ENCODE results near the gene TMEM217.

TMEM217 gene

DNA sequence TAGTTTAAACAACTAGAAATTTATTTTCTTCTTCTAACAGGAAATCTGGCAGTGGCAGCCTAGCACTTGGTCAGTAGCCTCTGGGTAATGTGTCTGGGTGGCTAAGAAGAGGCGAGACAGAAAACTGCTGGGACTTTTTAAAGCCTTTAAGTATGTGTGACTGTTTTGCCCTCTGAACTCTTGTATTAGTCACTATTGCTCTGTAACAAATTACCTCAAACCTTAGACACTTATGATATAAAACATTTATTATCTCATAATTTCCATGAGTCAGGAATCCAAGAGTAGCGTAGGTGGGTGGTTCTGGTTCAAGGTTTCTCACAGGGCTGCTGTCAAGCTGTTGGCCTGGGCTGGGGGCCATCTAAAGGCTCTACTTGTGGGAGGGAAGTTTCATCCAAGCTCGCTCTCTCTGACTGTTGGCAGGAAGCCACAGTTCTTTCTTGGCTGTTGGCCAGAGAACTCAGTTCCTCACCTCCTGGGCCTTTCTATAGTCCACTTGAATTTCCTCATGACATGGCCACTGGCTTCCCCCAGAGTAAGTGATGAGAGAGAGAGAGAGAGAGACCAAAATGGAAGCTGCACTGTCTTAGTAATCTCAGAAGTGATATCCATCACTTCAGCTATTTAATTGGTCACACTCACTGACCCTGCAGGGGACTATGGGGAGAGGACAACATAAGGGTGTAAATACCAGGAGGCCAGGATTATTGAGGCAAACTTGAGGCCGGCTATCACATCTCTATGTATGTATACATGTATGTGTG is 17.8 kb downstream of the TMEM217 start:
- Histone ChIP-seq H3K23ac (ENCODE audit: low read length in 2 of 2) (no peak overlapping the region), H3K4me2 (ENCODE audit: low read length, poor library complexity, severe bottlenecking) (no peak overlapping the region), H3K9ac (ENCODE audit: low read length) (peak overlapping the region; percentile 89), H3K4ac (ENCODE audit: low read depth in 1 of 2, low read length in 2 of 2) (no peak overlapping the region), H2AFZ (ENCODE audit: low read depth, low read length) (no peak overlapping the region), H4K8ac (ENCODE audit: low read length) (peak overlapping the region; percentile 69), H3K18ac (ENCODE audit: low read depth in 1 of 2, low read length in 2 of 2) (peak overlapping the region; percentile 37 to 75), H2AK5ac (ENCODE audit: low read length, severe bottlenecking) (no peak overlapping the region), H2BK12ac (ENCODE audit: low read length in 2 of 2) (peak overlapping the region; percentile 80 to 90), H3K36me3 (ENCODE audit: control insufficient read depth in 1 of 2, insufficient read depth in 2 of 2, low read depth in 1 of 2, low read length in 2 of 2) (no peaks in the 10 kb centered on the region), H4K91ac (ENCODE audit: low read length) (no peak overlapping the region), H2BK5ac (ENCODE audit: low read depth, low read length, poor library complexity, severe bottlenecking) (peak overlapping the region; percentile 47), H2BK120ac (ENCODE audit: low read depth, low read length) (no peak overlapping the region), H3K9me3 (ENCODE audit: control insufficient read depth, low read length) (no peaks in the 10 kb centered on the region), H3K14ac (ENCODE audit: low read length in 2 of 2) (no peak overlapping the region), H3K79me1 (replicated peaks; ENCODE audit: low read length, poor library complexity, severe bottlenecking) (no peaks in the 10 kb centered on the region), H3K27me3 (ENCODE audit: control insufficient read depth in 1 of 2, insufficient read depth in 1 of 2, low read length in 2 of 2) (no peaks in the 10 kb centered on the region), H3K4me3 (ENCODE audit: insufficient read depth in 1 of 2, low read depth in 1 of 2, low read length in 2 of 2) (peak overlapping the region in 1 of 2 experiments; percentile 50), H3K4me1 (ENCODE audit: control insufficient read depth, insufficient read depth, low read depth, low read length) (peaks cover 13% of the 10 kb centered on the region), H2BK15ac (ENCODE audit: low read depth, poor library complexity, severe bottlenecking) (peak overlapping the region; percentile 85), H3K27ac (ENCODE audit: low read length, poor library complexity, severe bottlenecking) (peak overlapping the region; percentile 82)
- 3% methylated on average over 2 of the region's 4 CpGs for WGBS
- DNase-seq: peak; percentile 99

DNA sequence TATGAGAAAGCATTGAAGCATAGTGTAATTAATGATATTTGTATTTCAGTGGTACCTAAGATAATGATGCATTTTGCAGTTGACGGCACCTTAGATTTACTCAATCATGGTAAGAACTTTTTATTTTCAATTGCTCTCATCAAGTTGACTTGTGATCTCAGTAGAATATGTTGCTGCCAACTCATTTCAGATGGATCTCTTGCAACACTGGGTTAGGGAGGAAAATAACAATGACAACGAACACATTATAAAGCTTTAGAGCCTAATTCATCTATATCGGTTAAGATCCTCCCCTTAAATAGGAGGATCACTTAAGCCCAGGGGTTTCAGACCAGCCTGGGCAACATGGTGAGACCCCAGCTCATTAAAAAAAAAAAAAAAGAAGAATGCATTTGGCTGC is 18.4 kb downstream of the TMEM217 start:
- Histone ChIP-seq H3K27ac (ENCODE audit: low read length, poor library complexity, severe bottlenecking) (peak overlapping the region; percentile 82), H4K8ac (ENCODE audit: low read length) (no peak overlapping the region), H3K4ac (ENCODE audit: low read depth in 1 of 2, low read length in 2 of 2) (no peak overlapping the region)

DNA sequence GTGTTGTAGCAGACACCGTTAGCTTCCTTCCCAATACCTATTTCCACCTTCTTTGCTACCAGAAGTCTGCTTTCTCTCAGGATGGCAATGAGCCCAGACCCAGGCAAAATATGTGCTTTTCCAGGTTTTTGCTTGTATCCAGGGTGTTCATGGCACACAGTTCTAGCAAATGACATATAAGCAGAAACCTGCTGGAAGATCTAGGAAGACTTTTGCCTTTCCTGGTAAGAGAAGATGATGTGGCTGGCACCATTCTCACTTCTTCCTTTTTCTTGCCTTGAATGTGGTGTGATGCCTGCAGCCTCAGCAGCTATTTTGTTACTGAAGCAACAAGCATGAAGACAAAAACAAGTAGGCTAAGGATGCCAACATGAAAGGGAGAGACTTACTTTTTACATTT is 19.6 kb downstream of the TMEM217 start:
- H3K4me1 ChIP-seq (ENCODE audit: control insufficient read depth, insufficient read depth, low read depth, low read length): peaks cover 8% of the 10 kb centered on the region
- H3K79me1 ChIP-seq (replicated peaks; ENCODE audit: low read length, poor library complexity, severe bottlenecking): no peaks in the 10 kb centered on the region
- H2BK120ac ChIP-seq (ENCODE audit: low read depth, low read length): peak overlapping the region; percentile 6
- no peak overlapping the region for H3K4me2 ChIP-seq (ENCODE audit: low read length, poor library complexity, severe bottlenecking)
- peak overlapping the region; percentile 89 for H3K9ac ChIP-seq (ENCODE audit: low read length)
- WGBS: 100% methylated on average over 1 of the region's 1 CpG
- H2BK5ac ChIP-seq (ENCODE audit: low read depth, low read length, poor library complexity, severe bottlenecking): no peak overlapping the region
- no peak overlapping the region for H2AFZ ChIP-seq (ENCODE audit: low read depth, low read length)
- no peaks in the 10 kb centered on the region for H3K9me3 ChIP-seq (ENCODE audit: control insufficient read depth, low read length)
- H2BK12ac ChIP-seq (ENCODE audit: low read length in 2 of 2): peak overlapping the region in 1 of 2 experiments; percentile 73
- H3K4ac ChIP-seq (ENCODE audit: low read depth in 1 of 2, low read length in 2 of 2): peak overlapping the region in 1 of 2 experiments; percentile 67
- no peaks in the 10 kb centered on the region for H3K27me3 ChIP-seq (ENCODE audit: control insufficient read depth in 1 of 2, insufficient read depth in 1 of 2, low read length in 2 of 2)
- H3K4me3 ChIP-seq (ENCODE audit: insufficient read depth in 1 of 2, low read depth in 1 of 2, low read length in 2 of 2): no peak overlapping the region
- no peak overlapping the region for H3K23ac ChIP-seq (ENCODE audit: low read length in 2 of 2)
- no peak overlapping the region for H2BK15ac ChIP-seq (ENCODE audit: low read depth, poor library complexity, severe bottlenecking)
- no peak overlapping the region for H4K91ac ChIP-seq (ENCODE audit: low read length)
- peak overlapping the region in 1 of 2 experiments; percentile 46 for H3K18ac ChIP-seq (ENCODE audit: low read depth in 1 of 2, low read length in 2 of 2)
- H3K27ac ChIP-seq (ENCODE audit: low read length, poor library complexity, severe bottlenecking): peak overlapping the region; percentile 45
- no peak overlapping the region for H4K8ac ChIP-seq (ENCODE audit: low read length)
- peak overlapping the region; percentile 87 for H2AK5ac ChIP-seq (ENCODE audit: low read length, severe bottlenecking)
- H3K14ac ChIP-seq (ENCODE audit: low read length in 2 of 2): no peak overlapping the region
- no peak for DNase-seq
- no peaks in the 10 kb centered on the region for H3K36me3 ChIP-seq (ENCODE audit: control insufficient read depth in 1 of 2, insufficient read depth in 2 of 2, low read depth in 1 of 2, low read length in 2 of 2)

More for the DNA sequence above, 18.4 kb downstream of the TMEM217 start:
- Histone ChIP-seq H3K9me3 (ENCODE audit: control insufficient read depth, low read length) (no peaks in the 10 kb centered on the region), H2BK5ac (ENCODE audit: low read depth, low read length, poor library complexity, severe bottlenecking) (peak overlapping the region; percentile 47), H3K79me1 (replicated peaks; ENCODE audit: low read length, poor library complexity, severe bottlenecking) (no peaks in the 10 kb centered on the region), H2AFZ (ENCODE audit: low read depth, low read length) (no peak overlapping the region), H3K27me3 (ENCODE audit: control insufficient read depth in 1 of 2, insufficient read depth in 1 of 2, low read length in 2 of 2) (no peaks in the 10 kb centered on the region), H3K4me1 (ENCODE audit: control insufficient read depth, insufficient read depth, low read depth, low read length) (peaks cover 12% of the 10 kb centered on the region), H3K23ac (ENCODE audit: low read length in 2 of 2) (no peak overlapping the region), H2BK12ac (ENCODE audit: low read length in 2 of 2) (no peak overlapping the region), H2AK5ac (ENCODE audit: low read length, severe bottlenecking) (no peak overlapping the region), H2BK120ac (ENCODE audit: low read depth, low read length) (no peak overlapping the region), H2BK15ac (ENCODE audit: low read depth, poor library complexity, severe bottlenecking) (no peak overlapping the region), H4K91ac (ENCODE audit: low read length) (no peak overlapping the region), H3K14ac (ENCODE audit: low read length in 2 of 2) (no peak overlapping the region), H3K4me2 (ENCODE audit: low read length, poor library complexity, severe bottlenecking) (no peak overlapping the region), H3K9ac (ENCODE audit: low read length) (peak overlapping the region; percentile 89), H3K4me3 (ENCODE audit: insufficient read depth in 1 of 2, low read depth in 1 of 2, low read length in 2 of 2) (peak overlapping the region in 1 of 2 experiments; percentile 50), H3K36me3 (ENCODE audit: control insufficient read depth in 1 of 2, insufficient read depth in 2 of 2, low read depth in 1 of 2, low read length in 2 of 2) (no peaks in the 10 kb centered on the region), H3K18ac (ENCODE audit: low read depth in 1 of 2, low read length in 2 of 2) (no peak overlapping the region)
- no peak for DNase-seq
- 77% methylated on average over 2 of the region's 3 CpGs for WGBS

DNA sequence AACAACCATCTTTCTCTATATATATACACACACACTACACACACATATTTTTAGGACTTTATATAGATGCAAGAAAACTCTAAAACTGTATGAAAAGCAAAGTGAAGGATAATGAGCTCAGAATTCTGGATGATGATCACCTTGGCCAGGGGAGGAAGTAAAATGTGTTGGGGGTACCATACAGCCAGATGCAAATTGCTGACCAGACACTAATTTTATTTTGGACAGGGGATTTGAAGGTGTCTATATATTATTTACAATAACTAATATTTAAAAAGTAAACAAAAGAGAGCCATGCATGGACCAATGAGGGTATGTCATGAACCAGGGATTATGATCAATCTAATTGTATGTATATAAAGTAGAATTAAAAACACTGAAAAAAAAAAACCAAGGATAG is 20.2 kb downstream of the TMEM217 start:
- H3K14ac ChIP-seq (ENCODE audit: low read length in 2 of 2): no peak overlapping the region
- H3K18ac ChIP-seq (ENCODE audit: low read depth in 1 of 2, low read length in 2 of 2): no peak overlapping the region
- H3K79me1 ChIP-seq (replicated peaks; ENCODE audit: low read length, poor library complexity, severe bottlenecking): no peaks in the 10 kb centered on the region
- H2AFZ ChIP-seq (ENCODE audit: low read depth, low read length): no peak overlapping the region
- no peak for DNase-seq
- H4K91ac ChIP-seq (ENCODE audit: low read length): no peak overlapping the region
- H3K4me1 ChIP-seq (ENCODE audit: control insufficient read depth, insufficient read depth, low read depth, low read length): peaks cover 8% of the 10 kb centered on the region
- no peak overlapping the region for H3K4ac ChIP-seq (ENCODE audit: low read depth in 1 of 2, low read length in 2 of 2)
- no peak overlapping the region for H3K9ac ChIP-seq (ENCODE audit: low read length)
- no peak overlapping the region for H2AK5ac ChIP-seq (ENCODE audit: low read length, severe bottlenecking)
- H3K23ac ChIP-seq (ENCODE audit: low read length in 2 of 2): no peak overlapping the region
- no peak overlapping the region for H3K4me2 ChIP-seq (ENCODE audit: low read length, poor library complexity, severe bottlenecking)
- H3K4me3 ChIP-seq (ENCODE audit: insufficient read depth in 1 of 2, low read depth in 1 of 2, low read length in 2 of 2): no peak overlapping the region
- no peak overlapping the region for H2BK120ac ChIP-seq (ENCODE audit: low read depth, low read length)
- no peaks in the 10 kb centered on the region for H3K36me3 ChIP-seq (ENCODE audit: control insufficient read depth in 1 of 2, insufficient read depth in 2 of 2, low read depth in 1 of 2, low read length in 2 of 2)
- no peaks in the 10 kb centered on the region for H3K9me3 ChIP-seq (ENCODE audit: control insufficient read depth, low read length)
- no peak overlapping the region for H3K27ac ChIP-seq (ENCODE audit: low read length, poor library complexity, severe bottlenecking)
- no peaks in the 10 kb centered on the region for H3K27me3 ChIP-seq (ENCODE audit: control insufficient read depth in 1 of 2, insufficient read depth in 1 of 2, low read length in 2 of 2)
- H4K8ac ChIP-seq (ENCODE audit: low read length): no peak overlapping the region
- H2BK12ac ChIP-seq (ENCODE audit: low read length in 2 of 2): no peak overlapping the region
- no peak overlapping the region for H2BK5ac ChIP-seq (ENCODE audit: low read depth, low read length, poor library complexity, severe bottlenecking)
- H2BK15ac ChIP-seq (ENCODE audit: low read depth, poor library complexity, severe bottlenecking): no peak overlapping the region

All from mesenchymal stem cell (in vitro differentiated cells and primary cell).